DOHH2 (cell line): ENCODE data around the gene ZNF366.

Experiments used
- H3F3A ChIP-seq: fragments of 200-600 bp; sonication (generic), shearing (Covaris generic); 2 replicates; pipeline ENCODE4 v1.6.0; 2016; ENCODE audit warnings: antibody characterized with exemption, mild to moderate bottlenecking; ENCODE audit not compliant: control insufficient read depth, insufficient read depth
- H3K27ac ChIP-seq: fragments of 200-600 bp; sonication (generic); 2 replicates; pipeline ENCODE4 v1.5.1; 2014; ENCODE audit warnings: low read depth, mild to moderate bottlenecking, low read length, moderate library complexity
- H3K27me3 ChIP-seq: fragments of 200-600 bp; sonication (generic); 2 replicates; pipeline ENCODE4 v1.6.1; 2014; ENCODE audit warnings: mild to moderate bottlenecking, low read length, mixed read lengths; ENCODE audit not compliant: control insufficient read depth
- H3K36me3 ChIP-seq: fragments of 200-600 bp; sonication (generic); 2 replicates; pipeline ENCODE4 v1.6.1; 2014; ENCODE audit warnings: mild to moderate bottlenecking, low read length, moderate library complexity, mixed read lengths; ENCODE audit not compliant: control insufficient read depth
- H3K4me1 ChIP-seq: fragments of 200-600 bp; sonication (generic); 2 replicates; pipeline ENCODE4 v1.6.1; 2014; ENCODE audit warnings: mild to moderate bottlenecking, low read length, mixed read lengths; ENCODE audit not compliant: control insufficient read depth
- H3K4me2 ChIP-seq: fragments of 200-600 bp; sonication (generic); 2 replicates; pipeline ENCODE4 v1.6.0; 2014; ENCODE audit warnings: mild to moderate bottlenecking, low read length, moderate library complexity
- H3K4me3 ChIP-seq: fragments of 200-600 bp; sonication (generic); 2 replicates; pipeline ENCODE4 v1.5.1; 2014; ENCODE audit warnings: mild to moderate bottlenecking, low read length, mixed read lengths
- H3K79me2 ChIP-seq: fragments of 200-600 bp; sonication (generic); 2 replicates; pipeline ENCODE4 v1.6.1; 2014; ENCODE audit warnings: mild to moderate bottlenecking, low read length, mixed read lengths; ENCODE audit not compliant: control insufficient read depth
- H3K9me2 ChIP-seq: fragments of 200-600 bp; sonication (generic); replicated peaks from 2 replicates; pipeline ENCODE4 v1.6.1; 2014; ENCODE audit warnings: mild to moderate bottlenecking, low read length, mixed read lengths; ENCODE audit not compliant: control insufficient read depth
- H3K9me3 ChIP-seq: fragments of 200-600 bp; sonication (generic); 2 replicates; pipeline ENCODE4 v1.6.1; 2014; ENCODE audit warnings: antibody characterized with exemption, low read length, mixed read lengths; ENCODE audit not compliant: control insufficient read depth, insufficient read depth
- H4K20me1 ChIP-seq: fragments of 200-600 bp; sonication (generic); 2 replicates; pipeline ENCODE4 v1.6.0; 2014; ENCODE audit warnings: low read depth, mild to moderate bottlenecking, antibody characterized with exemption, low read length, moderate library complexity; ENCODE audit not compliant: control insufficient read depth, insufficient read depth
- EZH2phosphoT487 ChIP-seq: fragments of 200-600 bp; sonication (generic); IDR thresholded peaks from 2 replicates; pipeline ENCODE4 v1.6.1; 2017; ENCODE audit warnings: borderline replicate concordance, mild to moderate bottlenecking, antibody characterized with exemption, low read length, moderate library complexity, mixed read lengths
- TF ChIP-seq, protein P1 (sequence below): fragments of 200-600 bp; sonication (generic); IDR thresholded peaks from one replicate; pipeline ENCODE4 v1.5.1; 2014; ENCODE audit warnings: antibody characterized with exemption, mild to moderate bottlenecking, low read depth, low read length; ENCODE audit not compliant: poor library complexity, severe bottlenecking

ZNF366 gene

DNA sequence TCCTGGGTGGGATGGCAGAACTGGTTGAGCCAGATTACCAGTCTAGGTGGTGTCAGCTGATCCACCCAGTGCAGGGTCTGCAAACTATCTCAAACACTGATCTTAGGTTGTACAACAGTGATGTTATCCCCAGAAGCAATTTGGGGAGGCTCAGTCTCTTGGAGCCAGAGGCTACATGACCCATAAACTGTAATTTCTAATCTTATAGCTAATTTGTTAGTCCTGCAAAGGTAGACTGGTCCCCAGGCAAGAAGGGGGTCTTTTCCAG lies 5.3 kb upstream of the ZNF366 start:
- Histone ChIP-seq H3K9me3 (no peaks in the 10 kb centered on the region), H4K20me1 (no peaks in the 10 kb centered on the region), H3K27me3 (peaks cover 10% of the 10 kb centered on the region; the same call in 1 of the 2 replicates), H3K9me2 (no peaks in the 10 kb centered on the region), H3K36me3 (no peaks in the 10 kb centered on the region), H3K79me2 (no peaks in the 10 kb centered on the region), H3K4me1 (peaks cover 10% of the 10 kb centered on the region), H3K4me3 (no peak overlapping the region), H3F3A (no peaks in the 10 kb centered on the region), H3K4me2 (no peak overlapping the region), H3K27ac (no peak overlapping the region)
- TF ChIP-seq, protein P1, sequence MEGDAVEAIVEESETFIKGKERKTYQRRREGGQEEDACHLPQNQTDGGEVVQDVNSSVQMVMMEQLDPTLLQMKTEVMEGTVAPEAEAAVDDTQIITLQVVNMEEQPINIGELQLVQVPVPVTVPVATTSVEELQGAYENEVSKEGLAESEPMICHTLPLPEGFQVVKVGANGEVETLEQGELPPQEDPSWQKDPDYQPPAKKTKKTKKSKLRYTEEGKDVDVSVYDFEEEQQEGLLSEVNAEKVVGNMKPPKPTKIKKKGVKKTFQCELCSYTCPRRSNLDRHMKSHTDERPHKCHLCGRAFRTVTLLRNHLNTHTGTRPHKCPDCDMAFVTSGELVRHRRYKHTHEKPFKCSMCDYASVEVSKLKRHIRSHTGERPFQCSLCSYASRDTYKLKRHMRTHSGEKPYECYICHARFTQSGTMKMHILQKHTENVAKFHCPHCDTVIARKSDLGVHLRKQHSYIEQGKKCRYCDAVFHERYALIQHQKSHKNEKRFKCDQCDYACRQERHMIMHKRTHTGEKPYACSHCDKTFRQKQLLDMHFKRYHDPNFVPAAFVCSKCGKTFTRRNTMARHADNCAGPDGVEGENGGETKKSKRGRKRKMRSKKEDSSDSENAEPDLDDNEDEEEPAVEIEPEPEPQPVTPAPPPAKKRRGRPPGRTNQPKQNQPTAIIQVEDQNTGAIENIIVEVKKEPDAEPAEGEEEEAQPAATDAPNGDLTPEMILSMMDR, result no peak
- no peak for TF ChIP-seq EZH2phosphoT487

DNA sequence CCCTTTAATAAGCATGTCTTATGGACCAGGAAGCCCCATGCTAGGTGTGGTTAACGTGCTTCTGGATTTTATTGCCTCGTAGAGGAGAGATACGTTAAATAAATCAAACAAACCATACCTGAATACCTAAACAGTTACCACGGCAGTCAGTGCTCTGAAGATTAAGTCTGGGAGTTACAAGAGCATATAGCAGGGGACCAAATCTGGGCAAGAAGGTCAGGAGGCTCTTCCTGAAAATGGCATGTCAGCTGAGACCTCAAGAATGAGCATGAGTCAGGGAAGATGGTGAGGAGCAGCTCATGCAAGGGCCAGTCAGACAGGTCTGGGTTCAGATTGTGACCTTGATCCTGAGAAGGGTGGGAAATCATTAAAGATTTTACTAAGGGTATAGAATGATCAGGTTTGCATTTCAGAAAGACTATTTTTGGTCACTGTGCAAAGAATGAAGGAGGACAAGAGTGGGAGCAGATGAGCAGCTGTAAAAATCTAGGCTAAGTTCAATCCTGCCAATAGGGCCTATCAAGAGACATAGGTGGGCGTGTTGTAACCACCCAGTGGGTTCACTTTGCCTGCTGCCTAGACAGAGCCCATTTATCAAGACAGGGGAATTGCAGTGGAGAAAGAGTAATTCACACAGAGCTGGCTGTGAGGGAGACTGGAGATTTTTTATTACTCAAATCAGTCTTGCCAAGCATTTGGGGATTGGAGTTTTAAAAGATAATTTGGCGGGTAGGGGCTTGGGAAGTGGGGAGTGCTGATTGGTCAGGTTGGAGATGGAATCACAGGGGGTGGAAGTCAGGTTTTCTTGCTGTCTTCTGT lies 4.8 kb upstream of the ZNF366 start:
- Histone ChIP-seq H3K27ac (no peak overlapping the region), H3K9me3 (no peaks in the 10 kb centered on the region), H3K36me3 (no peaks in the 10 kb centered on the region), H3K27me3 (peaks cover 10% of the 10 kb centered on the region; the same call in 1 of the 2 replicates), H3K4me1 (peaks cover 10% of the 10 kb centered on the region), H3K79me2 (no peaks in the 10 kb centered on the region), H4K20me1 (no peaks in the 10 kb centered on the region), H3K4me2 (no peak overlapping the region), H3K4me3 (no peak overlapping the region), H3F3A (no peaks in the 10 kb centered on the region), H3K9me2 (no peaks in the 10 kb centered on the region)
- TF ChIP-seq EZH2phosphoT487, result no peak
- TF ChIP-seq, protein P1, result no peak

DNA sequence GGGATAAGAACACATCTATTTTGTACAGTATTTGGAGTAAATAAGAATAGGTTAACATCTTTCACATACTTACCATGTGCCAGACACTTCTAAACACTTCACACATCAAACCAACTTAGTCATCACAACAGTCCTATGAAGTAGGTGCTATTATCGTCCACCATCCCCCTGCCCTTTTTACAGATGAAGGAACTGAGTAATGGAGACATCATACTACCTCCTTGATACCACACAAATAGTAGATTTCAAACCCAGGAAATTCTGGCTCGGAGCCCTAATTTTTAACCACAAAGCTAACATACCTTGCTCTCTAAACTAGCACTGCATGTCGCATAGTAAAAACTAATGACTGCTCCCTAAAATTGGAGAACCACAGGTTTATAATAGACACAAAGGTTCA lies 4.2 kb upstream of the ZNF366 start:
- Histone ChIP-seq H3K4me2 (no peak overlapping the region), H3K4me3 (no peak overlapping the region), H3K4me1 (peaks cover 10% of the 10 kb centered on the region), H3F3A (no peaks in the 10 kb centered on the region), H3K27me3 (peaks cover 10% of the 10 kb centered on the region), H3K36me3 (no peaks in the 10 kb centered on the region), H4K20me1 (no peaks in the 10 kb centered on the region), H3K27ac (no peak overlapping the region), H3K9me2 (no peaks in the 10 kb centered on the region), H3K9me3 (no peaks in the 10 kb centered on the region), H3K79me2 (no peaks in the 10 kb centered on the region)
- TF ChIP-seq, protein P1, result no peak
- TF ChIP-seq EZH2phosphoT487, result no peak
